A549 (cell line): ENCODE data around the gene SHROOM4. TPM values are rescaled to one million over a fixed set of nuclear protein-coding genes. Genes with fewer than 3 reads are reported as not detected.

Experiments used
- ATAC-seq, 2 experiments: fragments of 200-7000 bp in 1 of 2; fragments of >200 bp in 1 of 2; cut with Nextera tagmentation in 1 of 2; cut with Tn5 transposase in 1 of 2; 3 replicates each; pipeline versions ENCODE4 v1.8.0 to v1.9.1; 2018 to 2020; ENCODE audit warnings: mild to moderate bottlenecking in 1 of 2, moderate library complexity in 1 of 2
- CTCF ChIA-PET: fragments of 300-600 bp; sonication (Branson Sonifier 250); formaldehyde crosslinking; extraction: SDS; loops from one replicate; lab custom pipeline; 2021; ENCODE audit warnings: antibody characterized with exemption, inconsistent platforms; lab: Yijun Ruan, JAX
- POLR2A ChIA-PET: fragments of 350-600 bp; formaldehyde crosslinking; extraction: SDS; loops from one replicate; lab custom pipeline; 2021; ENCODE audit warnings: antibody characterized with exemption, inconsistent platforms; lab: Yijun Ruan, JAX
- DNase-seq, 2 experiments: peaks; one replicate each; pipeline versions ENCODE4 v3.0.0 to v3.0.0-alpha.2; 2011 to 2016; ENCODE audit warnings: low read depth in 1 of 2, low spot score in 1 of 2
- FAIRE-seq: peaks from 2 replicates; lab custom pipeline; 2011; peaks lifted over from hg19 to GRCh38; lab: Jason Lieb, UNC
- H3K27ac ChIP-seq, 2 experiments: fragments of >200 bp; sonication (Bioruptor Twin); formaldehyde crosslinking; 3 replicates each; pipeline ENCODE4 v1.5.1; 2016 to 2017
- H3K4me1 ChIP-seq: fragments of >200 bp; sonication (Bioruptor Twin); formaldehyde crosslinking; 3 replicates; pipeline ENCODE4 v1.6.1; 2016
- H3K4me2 ChIP-seq: fragments of >200 bp; sonication (Bioruptor Twin); formaldehyde crosslinking; 3 replicates; pipeline ENCODE4 v1.6.1; 2016
- H3K4me3 ChIP-seq: fragments of >200 bp; sonication (Bioruptor Twin); formaldehyde crosslinking; 3 replicates; pipeline ENCODE4 v1.5.1; 2016
- H3K9me3 ChIP-seq: fragments of >200 bp; sonication (Bioruptor Twin); formaldehyde crosslinking; 3 replicates; pipeline ENCODE4 v1.6.1; 2016
- ATOH8 ChIP-seq: fragments of 250-450 bp; sonication (Bioruptor Pico); IDR thresholded peaks from 2 replicates; pipeline ENCODE4 v1.5.0; 2020; ENCODE audit warnings: low read depth, mild to moderate bottlenecking, moderate library complexity
- BCL3 ChIP-seq: fragments of >200 bp; sonication (Bioruptor Twin); formaldehyde crosslinking; IDR thresholded peaks from 3 replicates; pipeline ENCODE4 v1.6.1; 2016
- BHLHE40 ChIP-seq: IDR thresholded peaks from 2 replicates; pipeline ENCODE4 v1.6.1; 2012; ENCODE audit warnings: low read depth, low read length, inconsistent platforms
- CBX2 ChIP-seq: fragments of 200-600 bp; sonication (generic); IDR thresholded peaks from 2 replicates; pipeline ENCODE4 v1.6.1; 2016; ENCODE audit warnings: low read depth, mild to moderate bottlenecking, borderline replicate concordance
- CBX8 ChIP-seq: fragments of 200-600 bp; sonication (generic); IDR thresholded peaks from 2 replicates; pipeline ENCODE4 v1.6.1; 2016
- CEBPB ChIP-seq, 2 experiments: fragments of >200 bp in 1 of 2; sonication (Bioruptor Twin) in 1 of 2; formaldehyde crosslinking in 1 of 2; IDR thresholded peaks; 2 replicates each; pipeline ENCODE4 v1.6.1; 2012 to 2016
- EHMT2 ChIP-seq: fragments of 200-600 bp; sonication (generic); IDR thresholded peaks from 2 replicates; pipeline ENCODE4 v1.6.1; 2016; ENCODE audit warnings: antibody characterized with exemption, low read depth, mild to moderate bottlenecking, moderate library complexity
- EP300 ChIP-seq, 2 experiments: fragments of >200 bp; sonication (Bioruptor Twin); formaldehyde crosslinking; IDR thresholded peaks; 2 replicates in 1 of 2; 3 replicates in 1 of 2; pipeline ENCODE4 v1.6.1; 2016 to 2017
- ESRRA ChIP-seq: fragments of 150-350 bp; IDR thresholded peaks from 2 replicates; pipeline ENCODE4 v1.6.1; 2014; ENCODE audit warnings: mild to moderate bottlenecking, low read length, borderline replicate concordance
- FOSB ChIP-seq: fragments of 250-450 bp; sonication (Bioruptor Pico); IDR thresholded peaks from 2 replicates; pipeline ENCODE4 v1.5.0; 2020; ENCODE audit warnings: mild to moderate bottlenecking, moderate library complexity
- GATA3 ChIP-seq: IDR thresholded peaks from 2 replicates; pipeline ENCODE4 v1.6.1; 2012; ENCODE audit warnings: borderline replicate concordance
- HES2 ChIP-seq: fragments of >200 bp; sonication (Bioruptor Twin); formaldehyde crosslinking; IDR thresholded peaks from 2 replicates; pipeline ENCODE4 v1.6.1; 2016
- HOXB13 ChIP-seq: fragments of 250-450 bp; sonication (Bioruptor Pico); IDR thresholded peaks from 2 replicates; pipeline ENCODE4 v1.5.0; 2020; ENCODE audit warnings: low read depth, mild to moderate bottlenecking, moderate library complexity
- HOXB5 ChIP-seq: fragments of 250-450 bp; sonication (Bioruptor Pico); IDR thresholded peaks from 2 replicates; pipeline ENCODE4 v1.5.0; 2020; ENCODE audit warnings: mild to moderate bottlenecking, moderate library complexity
- JUN ChIP-seq, 2 experiments: fragments of >200 bp; sonication (Bioruptor Twin); formaldehyde crosslinking; IDR thresholded peaks; 2 replicates in 1 of 2; 3 replicates in 1 of 2; pipeline ENCODE4 v1.6.1; 2016 to 2017
- JUNB ChIP-seq: fragments of >200 bp; sonication (Bioruptor Twin); formaldehyde crosslinking; IDR thresholded peaks from 2 replicates; pipeline ENCODE4 v1.6.1; 2016
- KDM1A ChIP-seq: fragments of 200-600 bp; sonication (generic); IDR thresholded peaks from 2 replicates; pipeline ENCODE4 v1.6.1; 2016; ENCODE audit warnings: low read depth, mild to moderate bottlenecking
- MAFK ChIP-seq: fragments of 450-650 bp; IDR thresholded peaks from 2 replicates; pipeline ENCODE4 v1.6.1; 2014; ENCODE audit not compliant: partially characterized antibody
- MAZ ChIP-seq: fragments of 150-350 bp; IDR thresholded peaks from 2 replicates; pipeline ENCODE4 v1.6.1; 2014; ENCODE audit warnings: antibody characterized with exemption, low read depth, low read length, borderline replicate concordance
- MYC ChIP-seq: IDR thresholded peaks from 2 replicates; pipeline ENCODE4 v1.6.1; 2012; ENCODE audit warnings: mild to moderate bottlenecking, inconsistent platforms, low read length, improper control_type of control experiment, borderline replicate concordance
- NPAS2 ChIP-seq: fragments of 250-450 bp; sonication (Bioruptor Pico); IDR thresholded peaks from 2 replicates; pipeline ENCODE4 v1.8.0; 2022; ENCODE audit warnings: mild to moderate bottlenecking, moderate library complexity, borderline replicate concordance
- RAD21 ChIP-seq, 2 experiments: fragments of >200 bp in 1 of 2; sonication (Bioruptor Twin) in 1 of 2; formaldehyde crosslinking in 1 of 2; IDR thresholded peaks in 1 of 2; conservative IDR thresholded peaks in 1 of 2; 2 replicates in 1 of 2; 3 replicates in 1 of 2; pipeline ENCODE4 v1.6.1; 2012 to 2018; ENCODE audit warnings: inconsistent platforms in 1 of 2
- RNF2 ChIP-seq: fragments of 200-600 bp; sonication (generic); IDR thresholded peaks from 2 replicates; pipeline ENCODE4 v1.6.1; 2016; ENCODE audit warnings: low read depth, mild to moderate bottlenecking, antibody characterized with exemption, moderate library complexity, borderline replicate concordance
- SMC3 ChIP-seq: fragments of >200 bp; sonication (Bioruptor Twin); formaldehyde crosslinking; IDR thresholded peaks from 3 replicates; pipeline ENCODE4 v1.6.1; 2018; ENCODE audit warnings: inconsistent platforms
- SREBF2 ChIP-seq: fragments of 450-650 bp; IDR thresholded peaks from 2 replicates; pipeline ENCODE4 v1.6.1; 2014; ENCODE audit warnings: mild to moderate bottlenecking, moderate library complexity
- TP53 ChIP-seq: fragments of 250-450 bp; sonication (Bioruptor Pico); IDR thresholded peaks from 2 replicates; pipeline ENCODE4 v1.5.0; 2021; ENCODE audit warnings: mild to moderate bottlenecking, moderate library complexity
- ZSCAN20 ChIP-seq: fragments of 250-450 bp; sonication (Bioruptor Pico); IDR thresholded peaks from 2 replicates; pipeline ENCODE4 v1.8.0; 2022; ENCODE audit warnings: mild to moderate bottlenecking, moderate library complexity
- WGBS: methylation state at CpG from one replicate; pipeline ENCODE4 v1.1.6; 2017; ENCODE audit errors: missing lambda C conversion rate; 5-methylcytosine and 5-hydroxymethylcytosine counted together
- polyA plus RNA-seq, 4 experiments: library from polyadenylated mRNA; depleted of rRNA in 3 of 4; stranded (reverse); fragments of >200 nt; fragmentation: RNase III in 1 of 4; extraction: RNeasy Plus Mini Kit Qiagen cat#74134 plus additional on column Dnase treatment in 1 of 4; gene quantifications; 2 replicates in 3 of 4; 3 replicates in 1 of 4; pipeline ENCODE4 v1.2.3, GENCODE V29; 2011 to 2017
- TF ChIP-seq, protein P1 (sequence below): IDR thresholded peaks from 2 replicates; pipeline ENCODE4 v1.6.1; 2012; ENCODE audit warnings: low read depth, borderline replicate concordance
- TF ChIP-seq, protein P2 (sequence below): fragments of >200 bp; sonication (Bioruptor Twin); formaldehyde crosslinking; IDR thresholded peaks from 3 replicates; pipeline ENCODE4 v1.5.1; 2016
- TF ChIP-seq, protein P3 (sequence below): IDR thresholded peaks from 2 replicates; pipeline ENCODE4 v1.6.1; 2012

SHROOM4 gene
- polyA plus RNA-seq, 2 of the 4 experiments (the other 2 are of a cell fraction) = not detected

- peak overlapping the region; percentile 43 for H3K4me3 ChIP-seq
- no peak for TF ChIP-seq EHMT2
- no peak for TF ChIP-seq HOXB13 (CRISPR knock-in tag)
- TF ChIP-seq BCL3 = no peak
- no peak for TF ChIP-seq ESRRA
- TF ChIP-seq CBX8 = no peak
- no peak for TF ChIP-seq ATOH8 (CRISPR knock-in tag)
- TF ChIP-seq RAD21 (conservative IDR thresholded peaks at IDR 0.05 in 1 of 2, IDR thresholded peaks at IDR 0.05 in 1 of 2) = no peak
- TF ChIP-seq CBX2 = no peak
- no peak for TF ChIP-seq MAFK
- no peak for TF ChIP-seq SMC3
- TF ChIP-seq TP53 = no peak
- TF ChIP-seq BHLHE40 = no peak
- TF ChIP-seq KDM1A = no peak
- no peak for TF ChIP-seq CEBPB (IDR thresholded peaks at IDR 0.05)
- no peak for TF ChIP-seq JUN (IDR thresholded peaks at IDR 0.05)
- TF ChIP-seq NPAS2 = no peak
- no peak for TF ChIP-seq MAZ
- TF ChIP-seq HOXB5 (CRISPR knock-in tag) = no peak
- no peak for TF ChIP-seq GATA3
- peak overlapping the region in 1 of 2 experiments; percentile 57; a peak in 2 of 6 replicates for H3K27ac ChIP-seq
- FAIRE-seq (no peak), ATAC-seq (peak; percentile 76 to 80), DNase-seq (peak; percentile 9 to 13)
- no peaks in the 10 kb centered on the region for H3K9me3 ChIP-seq
- no peaks in the 10 kb centered on the region for H3K4me1 ChIP-seq
- POLR2A ChIA-PET = no interaction called here
- WGBS = 42% methylated on average over 6 of the region's 59 CpGs
- H3K4me2 ChIP-seq = peak overlapping the region; percentile 85
- CTCF ChIA-PET = no interaction called here
Measured at GRCh38 chrX:50812995-50813842, 775 bp downstream of the SHROOM4 start.

- Histone ChIP-seq H3K27ac (no peak overlapping the region), H3K4me2 (no peak overlapping the region)
- no peak for DNase-seq
- WGBS = 13% methylated on average over 4 of the region's 4 CpGs
- CTCF ChIA-PET = no interaction called here
- TF ChIP-seq HES2 (no peak), MYC (no peak), JUNB (no peak), ZSCAN20 (CRISPR knock-in tag) (no peak), CEBPB (IDR thresholded peaks at IDR 0.05) (no peak), EHMT2 (no peak), EP300 (IDR thresholded peaks at IDR 0.05) (no peak), BHLHE40 (no peak), FOSB (no peak), RNF2 (no peak), SREBF2 (no peak)
- TF ChIP-seq, protein P1, sequence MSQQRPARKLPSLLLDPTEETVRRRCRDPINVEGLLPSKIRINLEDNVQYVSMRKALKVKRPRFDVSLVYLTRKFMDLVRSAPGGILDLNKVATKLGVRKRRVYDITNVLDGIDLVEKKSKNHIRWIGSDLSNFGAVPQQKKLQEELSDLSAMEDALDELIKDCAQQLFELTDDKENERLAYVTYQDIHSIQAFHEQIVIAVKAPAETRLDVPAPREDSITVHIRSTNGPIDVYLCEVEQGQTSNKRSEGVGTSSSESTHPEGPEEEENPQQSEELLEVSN = no peak
- TF ChIP-seq, protein P2, sequence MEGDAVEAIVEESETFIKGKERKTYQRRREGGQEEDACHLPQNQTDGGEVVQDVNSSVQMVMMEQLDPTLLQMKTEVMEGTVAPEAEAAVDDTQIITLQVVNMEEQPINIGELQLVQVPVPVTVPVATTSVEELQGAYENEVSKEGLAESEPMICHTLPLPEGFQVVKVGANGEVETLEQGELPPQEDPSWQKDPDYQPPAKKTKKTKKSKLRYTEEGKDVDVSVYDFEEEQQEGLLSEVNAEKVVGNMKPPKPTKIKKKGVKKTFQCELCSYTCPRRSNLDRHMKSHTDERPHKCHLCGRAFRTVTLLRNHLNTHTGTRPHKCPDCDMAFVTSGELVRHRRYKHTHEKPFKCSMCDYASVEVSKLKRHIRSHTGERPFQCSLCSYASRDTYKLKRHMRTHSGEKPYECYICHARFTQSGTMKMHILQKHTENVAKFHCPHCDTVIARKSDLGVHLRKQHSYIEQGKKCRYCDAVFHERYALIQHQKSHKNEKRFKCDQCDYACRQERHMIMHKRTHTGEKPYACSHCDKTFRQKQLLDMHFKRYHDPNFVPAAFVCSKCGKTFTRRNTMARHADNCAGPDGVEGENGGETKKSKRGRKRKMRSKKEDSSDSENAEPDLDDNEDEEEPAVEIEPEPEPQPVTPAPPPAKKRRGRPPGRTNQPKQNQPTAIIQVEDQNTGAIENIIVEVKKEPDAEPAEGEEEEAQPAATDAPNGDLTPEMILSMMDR = no peak
- TF ChIP-seq, protein P3, sequence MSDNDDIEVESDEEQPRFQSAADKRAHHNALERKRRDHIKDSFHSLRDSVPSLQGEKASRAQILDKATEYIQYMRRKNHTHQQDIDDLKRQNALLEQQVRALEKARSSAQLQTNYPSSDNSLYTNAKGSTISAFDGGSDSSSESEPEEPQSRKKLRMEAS = no peak
- TF ChIP-seq, all 56 proteins: peak for 0
- Histone ChIP-seq H3K4me3 (no peak overlapping the region), H3K4me1 (no peaks in the 10 kb centered on the region), H3K9me3 (no peaks in the 10 kb centered on the region)
- FAIRE-seq = no peak
- no peak for ATAC-seq
- POLR2A ChIA-PET = no interaction called here
Measured at GRCh38 chrX:50805276-50805675, 8.7 kb downstream of the SHROOM4 start.
